Psoas muscle (tissue), 8 donors: Measurements from ENCODE around the gene UPK1A. TPM values are rescaled to one million over a fixed set of nuclear protein-coding genes. Genes with fewer than 3 reads are reported as not detected.
A peak's percentile ranks its signal among the peaks of the same experiment; 100 is the strongest.

ENCODE experiments used
- ATAC-seq, 4 donors: fragments of 200-7000 bp; cut with Tn5 transposase; one replicate each; pipeline ENCODE4 v1.9.1; 2020; ENCODE audit warnings: moderate library complexity in 3 of 4, mild to moderate bottlenecking in 2 of 4
- DNase-seq, 2 donors: peaks; one replicate each; pipeline ENCODE4 v3.0.0-alpha.2; 2020
- H3K27ac ChIP-seq: fragments of 200-600 bp; one replicate; pipeline ENCODE4 v1.8.0; 2022
- H3K27me3 ChIP-seq, 3 donors: fragments of 200-600 bp in 1 of 3; one replicate each; pipeline versions ENCODE4 v1.6.1 to v1.8.0; 2013 to 2022; ENCODE audit warnings: low read length in 2 of 3, mild to moderate bottlenecking in 2 of 3, moderate library complexity in 1 of 3; ENCODE audit not compliant: insufficient read depth in 3 of 3
- H3K36me3 ChIP-seq, 2 donors: fragments of 200-600 bp in 1 of 2; one replicate each; pipeline versions ENCODE4 v1.6.1 to v1.8.0; 2013 to 2022; ENCODE audit warnings: low read depth in 1 of 2, mild to moderate bottlenecking in 1 of 2, moderate library complexity in 1 of 2; ENCODE audit not compliant: insufficient read depth in 1 of 2
- H3K4me1 ChIP-seq: fragments of 200-600 bp; one replicate; pipeline ENCODE4 v1.8.0; 2022
- H3K4me3 ChIP-seq: fragments of 200-600 bp; one replicate; pipeline ENCODE4 v1.8.0; 2022; ENCODE audit warnings: mild to moderate bottlenecking
- H3K9me3 ChIP-seq: fragments of 200-600 bp; one replicate; pipeline ENCODE4 v1.8.0; 2022
- CTCF ChIP-seq: fragments of 200-600 bp; IDR thresholded peaks from one replicate; pipeline ENCODE4 v1.8.0; 2022; ENCODE audit warnings: antibody characterized with exemption
- WGBS, 3 donors: extraction: QIAGEN DNeasy Blood & Tissue Kit; methylation state at CpG; one replicate each; pipeline versions ENCODE4 v1.1.6 to v1.1.7; 2013; 5-methylcytosine and 5-hydroxymethylcytosine counted together
- intact Hi-C, 2 donors: fragments of 100-400 bp; cut with DNase I; formaldehyde crosslinking; loops; one replicate each; pipeline versions ENCODE4 v1.11.0 to v1.14.2; 2022
- long read RNA-seq, 2 donors: library from polyadenylated mRNA; unstranded; transcript quantifications; one replicate each; pipeline ENCODE4 v2.0.0, GENCODE V29; 2021
- polyA plus RNA-seq, 3 donors: library from polyadenylated mRNA; stranded (reverse); fragments of 200-250 nt; gene quantifications; one replicate each; pipeline ENCODE4 v1.2.3, GENCODE V29; 2013
- total RNA-seq, 4 donors: library from RNA; stranded (reverse); fragmentation: NEBNext Ultra II Directional in 2 of 4; extraction: Animal tissue kit (Norgen Biotek cat#: 25700) in 2 of 4; gene quantifications; one replicate each; pipeline versions ENCODE4 v1.2.1 to v1.2.4, GENCODE V29; 2021 to 2023
- donor health status: healthy with polysubstance abuse.
- donor health status: DM: no; HTN: no; CAD: no; lungs with moderate emphysema.
- donor health status: Bipolar disorder and iron deficiency.
- donor health status: healthy.
- donor health status: DM: yes; HTN: yes; CAD: no.
- donor health status: DM: no; HTN: no; CAD: no.
- donor health status: DM: no; HTN: no; CAD: no.
- donor health status: DM: yes; HTN: yes; CAD: no.

The UPK1A gene
- total RNA-seq, result not detected
- under 1 TPM; 0.17 to 0.31 (median 0.24) TPM for polyA plus RNA-seq
- long read RNA-seq, donor 1, result 0 reads
- long read RNA-seq, donor 2, result 0 reads

- intact Hi-C loops, result no loop called here
- 61 to 66% (median 66%) methylated on average over 16 of the region's 16 CpGs for WGBS, 3 donors
- H3K9me3 ChIP-seq, result no peaks in the 10 kb centered on the region
- TF ChIP-seq CTCF, result no peak
- H3K27ac ChIP-seq, result no peak within 1 kb of the TSS
- DNase-seq (no peak), ATAC-seq (peak in 2 of 4 donors; percentile 15 to 41)
- no peaks in the 10 kb centered on the region for H3K27me3 ChIP-seq
- no peak within 1 kb of the TSS for H3K4me3 ChIP-seq
- H3K4me1 ChIP-seq, result no peaks in the 10 kb centered on the region
- H3K36me3 ChIP-seq, result peaks cover 3 to 11% of the 10 kb centered on the region in 2 donors
These were observed at the start of gene UPK1A for GRCh38 chr19:35666251-35666913. Gene UPK1A, plus strand, starts transcription at chr19:35666517. Its CDS starts 296 bp downstream, at chr19:35666813.

DNA sequence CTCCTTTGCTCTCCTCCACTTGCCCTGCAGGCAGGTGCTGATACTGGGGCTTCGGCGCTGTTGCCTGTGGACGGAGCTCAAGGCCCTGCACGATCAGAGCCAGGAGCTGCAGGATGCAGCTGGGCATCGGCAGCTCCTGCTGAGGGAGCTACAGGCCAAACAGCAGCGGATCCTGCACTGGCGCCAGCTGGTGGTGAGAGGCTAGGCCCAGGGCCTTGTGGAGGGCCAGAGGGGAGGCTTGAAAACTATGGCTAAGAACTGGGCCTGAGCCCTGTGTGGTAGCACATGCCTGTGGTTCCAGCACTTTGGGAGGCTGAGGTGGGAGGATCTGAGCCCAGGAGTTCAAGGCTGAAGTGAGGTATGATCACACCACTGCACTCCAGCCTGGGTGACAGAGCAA is 47.5 kb upstream of the UPK1A start:
- WGBS, 3 donors, result 77 to 80% (median 78%) methylated on average over 7 of the region's 7 CpGs
- peaks cover 0 to 25% of the 10 kb centered on the region in 2 donors for H3K36me3 ChIP-seq

DNA sequence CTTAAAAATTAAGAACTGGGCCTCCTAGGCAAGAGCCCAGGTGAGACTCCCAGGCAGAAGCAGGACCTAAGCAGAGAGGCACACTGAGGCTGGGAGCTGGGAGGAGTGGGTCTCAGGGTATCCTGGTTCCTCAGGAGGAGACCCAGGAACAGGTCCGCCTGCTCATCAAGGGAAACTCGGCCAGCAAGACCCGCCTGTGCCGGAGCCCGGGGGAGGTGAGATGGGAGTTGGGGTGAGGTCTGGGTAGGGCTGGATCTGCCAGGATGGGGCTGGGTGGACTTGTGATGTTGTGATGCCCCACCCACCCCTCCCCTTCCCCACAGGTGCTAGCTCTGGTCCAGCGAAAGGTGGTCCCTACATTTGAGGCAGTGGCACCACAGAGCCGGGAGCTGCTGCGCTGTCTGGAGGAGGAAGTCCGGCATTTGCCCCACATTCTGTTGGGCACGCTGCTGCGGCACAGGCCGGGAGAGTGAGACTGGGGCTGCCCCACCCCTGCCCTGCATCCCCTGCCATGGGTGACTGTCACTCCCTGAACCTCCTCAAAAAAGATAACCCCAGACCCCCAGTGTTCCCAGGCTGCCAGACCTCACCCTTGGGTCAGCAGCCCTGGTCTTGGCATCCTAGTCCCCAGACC is 46.9 kb upstream of the UPK1A start:
- H3K36me3 ChIP-seq, result peaks cover 0 to 25% of the 10 kb centered on the region in 2 donors
- 94 to 99% (median 96%) methylated on average over 7 to 12 of the region's 12 CpGs for WGBS, 3 donors
- no peak for TF ChIP-seq CTCF

More for the DNA sequence above, 47.5 kb upstream of the UPK1A start:
- no peaks in the 10 kb centered on the region for H3K4me1 ChIP-seq
- TF ChIP-seq CTCF, result no peak
- intact Hi-C loops, result no loop called here
- no peaks in the 10 kb centered on the region for H3K27me3 ChIP-seq
- no peak for ATAC-seq
- H3K9me3 ChIP-seq, result no peaks in the 10 kb centered on the region
- H3K27ac ChIP-seq, result no peak overlapping the region
- no peak for DNase-seq
- no peak overlapping the region for H3K4me3 ChIP-seq

GRCh38 chr19:35620001-35620400 is 46.3 kb upstream of the UPK1A start:
- ATAC-seq, result no peak
- TF ChIP-seq CTCF, result no peak
- no peak overlapping the region for H3K27ac ChIP-seq
- peaks cover 0 to 25% of the 10 kb centered on the region in 2 donors for H3K36me3 ChIP-seq
- DNase-seq, result no peak
- 89 to 93% (median 90%) methylated on average over 17 of the region's 17 CpGs for WGBS, 3 donors
- intact Hi-C loops, result no loop called here
- H3K4me1 ChIP-seq, result no peaks in the 10 kb centered on the region
- no peak overlapping the region for H3K4me3 ChIP-seq
- no peaks in the 10 kb centered on the region for H3K9me3 ChIP-seq
- H3K27me3 ChIP-seq, result no peaks in the 10 kb centered on the region

More for the DNA sequence above, 46.9 kb upstream of the UPK1A start:
- no peaks in the 10 kb centered on the region for H3K4me1 ChIP-seq
- H3K27me3 ChIP-seq, result no peaks in the 10 kb centered on the region
- no peaks in the 10 kb centered on the region for H3K9me3 ChIP-seq
- intact Hi-C loops, result no loop called here
- no peak overlapping the region for H3K27ac ChIP-seq
- no peak overlapping the region for H3K4me3 ChIP-seq
- ATAC-seq (no peak), DNase-seq (no peak)
